ENCODE data around the gene PLEKHJ1. TPM values are rescaled to one million over a fixed set of nuclear protein-coding genes. Genes with fewer than 3 reads are reported as not detected.
A peak's percentile ranks its signal among the peaks of the same experiment; 100 is the strongest.

The PLEKHJ1 gene
- total and polyA plus RNA-seq, 2 of the 13 experiments (the other 11 are each of a cell fraction or from before 2014, with no cell fraction given) = 70.5 to 130 TPM

DNA sequence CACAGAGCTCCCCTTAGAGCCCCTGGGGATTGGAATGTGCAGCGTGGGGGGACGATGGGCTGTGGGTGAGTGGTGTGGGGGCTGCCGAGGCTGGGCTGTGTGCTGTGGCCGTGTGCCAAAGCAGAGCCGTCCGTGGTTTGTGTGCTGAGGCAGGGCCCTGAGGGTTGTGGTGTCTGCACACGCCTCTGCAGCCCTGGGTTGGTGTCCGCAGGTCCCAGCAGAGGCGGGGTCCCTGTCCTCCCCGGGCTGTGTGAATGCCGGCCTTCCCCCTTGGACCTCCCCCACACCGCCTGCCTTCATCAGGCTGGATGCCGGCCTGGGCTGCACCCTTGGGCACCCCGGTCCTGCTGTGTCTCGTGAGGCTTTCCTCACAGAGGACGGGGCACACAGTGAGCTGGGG is 46.2 kb downstream of the PLEKHJ1 start:
- BruUV-seq (replicated peaks) = no TSS peak
- DNase-seq (ENCODE audit: low spot score) (no peak), ATAC-seq (no peak), FAIRE-seq (no peak)
- Histone ChIP-seq H3K36me3 (replicated peaks in 1 of 2; ENCODE audit: control insufficient read depth in 1 of 2, insufficient read depth in 2 of 2, low read length in 2 of 2) (peaks cover 41 to 76% of the 10 kb centered on the region in 2 experiments; a peak in 4 of 5 replicates), H3K4me3 (replicated peaks in 1 of 3; ENCODE audit: insufficient read depth in 1 of 3, low read depth in 2 of 3, low read length in 3 of 3) (no peak overlapping the region), H3K9ac (ENCODE audit: insufficient read depth, low read depth, low read length) (no peak overlapping the region), H3K9me3 (ENCODE audit: low read length) (no peaks in the 10 kb centered on the region), H2AFZ (ENCODE audit: low read length) (no peak overlapping the region), H3K27ac (ENCODE audit: extremely low read length, insufficient read depth, low read length) (no peak overlapping the region), H4K20me1 (ENCODE audit: insufficient read depth, low read length) (peaks cover 4% of the 10 kb centered on the region; the same call in 1 of the 2 replicates), H3K27me3 (ENCODE audit: control insufficient read depth in 1 of 2, insufficient read depth in 2 of 2, low read length in 2 of 2) (no peaks in the 10 kb centered on the region; a peak in 1 of 5 replicates), H3K4me1 (ENCODE audit: insufficient read depth, low read length) (no peaks in the 10 kb centered on the region), H3K79me2 (ENCODE audit: insufficient read depth, low read length) (peaks cover 22% of the 10 kb centered on the region), H3K4me2 (ENCODE audit: low read depth, low read length) (no peak overlapping the region)
- intact Hi-C loops (cut with micrococcal nuclease; ENCODE audit: unreplicated experiment) (no loop called here), in situ Hi-C loops (cut with HindIII; ENCODE audit: extremely low pct_ligation_motif_present, low pct_unique_long_range_greater_than_20kb) (no loop called here)
- POLR2A ChIA-PET = no interaction called here
- CTCF ChIA-PET (ENCODE audit: low intra/inter-chr PET ratio, low total read pairs) = no interaction called here
- TF ChIP-seq RFX3 (CRISPR knock-in tag; IDR thresholded peaks at IDR 0.05) (no peak), KMT2B (CRISPR knock-in tag; IDR thresholded peaks at IDR 0.05) (no peak), GFI1 (CRISPR knock-in tag; IDR thresholded peaks at IDR 0.05; ENCODE audit: borderline replicate concordance) (no peak), AGO2 (optimal IDR thresholded peaks at IDR 0.05; ENCODE audit: low read depth, low read length) (peak; percentile 34)
- whole genome bisulfite sequencing (ENCODE audit: low lambda C conversion rate) = 97% methylated on average over 6 of the region's 16 CpGs

- no peak overlapping the region for H3K9ac ChIP-seq (ENCODE audit: insufficient read depth, low read depth, low read length)
- no peak overlapping the region for H3K4me3 ChIP-seq (replicated peaks in 1 of 3; ENCODE audit: insufficient read depth in 1 of 3, low read depth in 2 of 3, low read length in 3 of 3)
- no peak overlapping the region for H2AFZ ChIP-seq (ENCODE audit: low read length)
- in situ Hi-C loops (cut with HindIII; ENCODE audit: extremely low pct_ligation_motif_present, low pct_unique_long_range_greater_than_20kb) (no loop called here), intact Hi-C loops (cut with micrococcal nuclease; ENCODE audit: unreplicated experiment) (no loop called here)
- H3K27me3 ChIP-seq (ENCODE audit: control insufficient read depth in 1 of 2, insufficient read depth in 2 of 2, low read length in 2 of 2) = no peaks in the 10 kb centered on the region; a peak in 1 of 5 replicates
- H4K20me1 ChIP-seq (ENCODE audit: insufficient read depth, low read length) = peaks cover 12% of the 10 kb centered on the region; the same call in 1 of the 2 replicates
- no TSS peak for BruUV-seq (replicated peaks)
- H3K27ac ChIP-seq (ENCODE audit: extremely low read length, insufficient read depth, low read length) = no peak overlapping the region
- CTCF ChIA-PET (ENCODE audit: low intra/inter-chr PET ratio, low total read pairs) = no interaction called here
- no peak for DNase-seq (ENCODE audit: low spot score)
- 100% methylated on average over 6 of the region's 19 CpGs for WGBS (ENCODE audit: low lambda C conversion rate)
- H3K9me3 ChIP-seq (ENCODE audit: low read length) = no peaks in the 10 kb centered on the region
- peaks cover 48 to 78% of the 10 kb centered on the region in 2 experiments; a peak in 4 of 5 replicates for H3K36me3 ChIP-seq (replicated peaks in 1 of 2; ENCODE audit: control insufficient read depth in 1 of 2, insufficient read depth in 2 of 2, low read length in 2 of 2)
- ATAC-seq = no peak
- POLR2A ChIA-PET = no interaction called here
- no peaks in the 10 kb centered on the region for H3K4me1 ChIP-seq (ENCODE audit: insufficient read depth, low read length)
- FAIRE-seq = no peak
- H3K79me2 ChIP-seq (ENCODE audit: insufficient read depth, low read length) = peaks cover 32% of the 10 kb centered on the region
- H3K4me2 ChIP-seq (ENCODE audit: low read depth, low read length) = no peak overlapping the region
- TF ChIP-seq RBM22 (optimal IDR thresholded peaks at IDR 0.05; ENCODE audit: low read length) (peak; percentile 53), MAFF (IDR thresholded peaks at IDR 0.05; ENCODE audit: low read depth, low read length) (0 out of 2 replicates have a peak, but pooled peaks have one; percentile 13)
- TF ChIP-seq, protein P1, sequence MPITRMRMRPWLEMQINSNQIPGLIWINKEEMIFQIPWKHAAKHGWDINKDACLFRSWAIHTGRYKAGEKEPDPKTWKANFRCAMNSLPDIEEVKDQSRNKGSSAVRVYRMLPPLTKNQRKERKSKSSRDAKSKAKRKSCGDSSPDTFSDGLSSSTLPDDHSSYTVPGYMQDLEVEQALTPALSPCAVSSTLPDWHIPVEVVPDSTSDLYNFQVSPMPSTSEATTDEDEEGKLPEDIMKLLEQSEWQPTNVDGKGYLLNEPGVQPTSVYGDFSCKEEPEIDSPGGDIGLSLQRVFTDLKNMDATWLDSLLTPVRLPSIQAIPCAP (CRISPR knock-in tag; IDR thresholded peaks at IDR 0.05; ENCODE audit: low read depth) = no peak
- TF ChIP-seq, protein P2, sequence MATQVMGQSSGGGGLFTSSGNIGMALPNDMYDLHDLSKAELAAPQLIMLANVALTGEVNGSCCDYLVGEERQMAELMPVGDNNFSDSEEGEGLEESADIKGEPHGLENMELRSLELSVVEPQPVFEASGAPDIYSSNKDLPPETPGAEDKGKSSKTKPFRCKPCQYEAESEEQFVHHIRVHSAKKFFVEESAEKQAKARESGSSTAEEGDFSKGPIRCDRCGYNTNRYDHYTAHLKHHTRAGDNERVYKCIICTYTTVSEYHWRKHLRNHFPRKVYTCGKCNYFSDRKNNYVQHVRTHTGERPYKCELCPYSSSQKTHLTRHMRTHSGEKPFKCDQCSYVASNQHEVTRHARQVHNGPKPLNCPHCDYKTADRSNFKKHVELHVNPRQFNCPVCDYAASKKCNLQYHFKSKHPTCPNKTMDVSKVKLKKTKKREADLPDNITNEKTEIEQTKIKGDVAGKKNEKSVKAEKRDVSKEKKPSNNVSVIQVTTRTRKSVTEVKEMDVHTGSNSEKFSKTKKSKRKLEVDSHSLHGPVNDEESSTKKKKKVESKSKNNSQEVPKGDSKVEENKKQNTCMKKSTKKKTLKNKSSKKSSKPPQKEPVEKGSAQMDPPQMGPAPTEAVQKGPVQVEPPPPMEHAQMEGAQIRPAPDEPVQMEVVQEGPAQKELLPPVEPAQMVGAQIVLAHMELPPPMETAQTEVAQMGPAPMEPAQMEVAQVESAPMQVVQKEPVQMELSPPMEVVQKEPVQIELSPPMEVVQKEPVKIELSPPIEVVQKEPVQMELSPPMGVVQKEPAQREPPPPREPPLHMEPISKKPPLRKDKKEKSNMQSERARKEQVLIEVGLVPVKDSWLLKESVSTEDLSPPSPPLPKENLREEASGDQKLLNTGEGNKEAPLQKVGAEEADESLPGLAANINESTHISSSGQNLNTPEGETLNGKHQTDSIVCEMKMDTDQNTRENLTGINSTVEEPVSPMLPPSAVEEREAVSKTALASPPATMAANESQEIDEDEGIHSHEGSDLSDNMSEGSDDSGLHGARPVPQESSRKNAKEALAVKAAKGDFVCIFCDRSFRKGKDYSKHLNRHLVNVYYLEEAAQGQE (IDR thresholded peaks at IDR 0.05; ENCODE audit: borderline replicate concordance in 1 of 2, low read depth in 1 of 2, low read length in 2 of 2) = no peak
Observed at GRCh38 chr19:2188708-2189385, 47.3 kb downstream of the PLEKHJ1 start.
